Pulmonary artery endothelial cell (primary cell): ENCODE data around the gene TIMM10B. TPM values are rescaled to one million over a fixed set of nuclear protein-coding genes. Genes with fewer than 3 reads are reported as not detected.
"Not testable (repeated sequence)": the region's sequence is repeated elsewhere in the genome, so short reads cannot be mapped to it uniquely, and the experiment has no call there.

Experiments
- DNase-seq: peaks from one replicate; pipeline ENCODE4 v3.0.0-alpha.2; 2011; ENCODE audit warnings: low read depth, low spot score
- total RNA-seq: library from RNA; depleted of rRNA; stranded (reverse); fragments of >200 nt; gene quantifications from 2 replicates; pipeline ENCODE4 v1.2.3, GENCODE V29; 2014

TIMM10B gene
- total RNA-seq, 1 donor from 2014 or later = 23.4 TPM

DNA sequence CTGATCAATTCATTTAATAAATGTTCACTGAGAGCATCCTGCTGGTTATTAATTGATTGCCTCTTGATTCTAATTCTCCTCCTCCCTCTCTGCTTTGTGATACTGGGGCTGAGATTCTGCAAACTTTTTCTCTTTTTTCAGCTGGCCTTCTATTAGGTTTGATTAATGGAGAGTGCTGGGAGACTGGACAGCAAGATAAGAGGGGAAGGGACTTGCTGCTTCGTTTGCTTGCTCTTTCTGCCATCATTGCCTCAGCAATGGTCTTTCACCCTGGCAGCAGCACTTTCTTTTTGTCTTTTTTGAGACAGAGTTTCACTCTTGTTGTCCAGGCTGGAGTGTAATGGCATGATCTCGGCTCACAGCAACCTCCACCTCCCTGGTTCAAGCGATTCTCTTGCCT, 22.9 kb downstream of the TIMM10B start:
- DNase-seq = no peak

DNA sequence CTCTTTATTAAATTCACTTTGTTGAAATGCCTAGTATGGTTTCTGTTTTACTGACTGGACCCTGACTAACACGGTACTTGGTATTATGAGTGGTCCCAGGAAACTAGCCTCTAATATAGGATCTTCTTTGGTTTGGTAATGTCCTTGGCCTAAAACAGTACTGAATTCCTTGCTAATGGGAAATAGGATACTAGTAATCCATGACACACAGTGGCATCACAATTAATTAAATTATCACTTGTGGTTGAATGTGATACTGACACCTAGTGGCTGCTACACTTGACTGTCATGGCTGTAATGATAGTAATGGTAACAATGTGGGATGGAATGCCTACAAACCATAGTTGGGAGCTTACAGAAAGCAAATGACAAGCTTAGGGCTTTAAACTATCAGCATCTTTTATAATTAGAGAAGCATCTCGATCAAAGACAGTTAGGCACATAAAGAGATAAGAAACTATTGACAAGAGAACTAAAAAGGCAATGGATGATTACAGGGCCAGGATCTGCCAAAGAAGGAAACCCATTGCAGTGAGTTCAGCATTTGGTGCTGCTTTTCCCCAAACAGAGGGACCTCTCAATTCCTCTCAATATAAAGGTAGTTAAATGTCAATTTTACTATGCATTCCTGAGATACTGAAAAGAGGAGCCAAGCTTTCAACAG, 24.4 kb downstream of the TIMM10B start:
- DNase-seq = peak; percentile 37

DNA sequence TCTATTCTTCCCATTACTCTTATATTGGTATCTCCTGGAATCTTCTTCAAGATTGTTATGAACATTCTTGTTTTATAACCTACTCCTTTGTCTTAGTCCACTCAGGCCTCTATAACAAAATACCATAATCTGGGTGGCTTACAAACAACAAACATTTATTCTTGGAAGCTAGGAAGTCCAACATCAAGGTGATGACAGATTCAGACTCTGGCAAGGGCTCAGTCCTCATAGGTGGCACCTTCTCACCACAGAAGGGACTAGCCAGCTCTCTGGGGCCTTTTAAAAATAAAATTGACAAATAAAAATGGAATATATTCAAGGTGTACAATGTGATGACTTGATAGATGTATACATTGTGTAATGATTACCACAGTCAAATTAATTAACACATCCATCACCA, 35.6 kb downstream of the TIMM10B start:
- no peak for DNase-seq

DNA sequence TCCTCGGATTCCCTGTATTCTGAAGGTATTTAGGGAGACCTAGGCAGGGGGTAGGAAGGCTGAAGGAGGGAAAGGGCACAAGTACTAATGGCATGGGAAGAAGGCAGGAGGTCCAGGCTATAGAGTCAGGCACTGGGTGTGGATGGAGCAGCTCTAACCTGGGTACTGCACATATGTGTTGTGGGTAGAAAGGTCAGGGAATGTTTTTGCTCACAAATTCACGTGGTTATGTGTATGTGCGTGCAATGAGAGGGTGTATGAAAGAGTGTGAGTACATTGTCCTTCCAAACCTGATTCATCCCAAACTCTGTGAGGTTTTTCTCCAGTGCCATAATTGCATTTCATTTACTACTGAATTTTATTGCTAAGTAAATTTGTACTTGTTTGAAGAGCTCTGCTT, 39.0 kb downstream of the TIMM10B start:
- no peak for DNase-seq

DNA sequence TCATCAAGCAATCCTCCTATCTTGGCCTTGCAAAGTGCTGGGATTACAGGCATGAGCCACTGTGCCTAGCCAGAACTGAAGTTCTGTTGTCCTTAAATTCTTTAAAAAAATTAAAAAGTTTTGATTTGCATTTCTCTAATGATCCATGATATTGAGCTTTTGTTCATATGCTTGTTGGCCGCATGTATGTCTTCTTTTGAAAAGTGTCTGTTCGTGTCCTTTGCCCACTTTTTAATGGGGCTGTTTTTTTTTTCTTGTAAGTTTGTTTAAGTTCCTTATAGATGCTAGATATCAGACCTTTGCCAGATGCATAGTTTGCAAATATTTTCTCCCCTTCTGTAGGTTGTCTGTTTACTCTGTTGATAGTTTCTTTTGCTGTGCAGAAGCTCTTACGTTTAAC, 40.6 kb downstream of the TIMM10B start:
- DNase-seq = not testable (repeated sequence)

DNA sequence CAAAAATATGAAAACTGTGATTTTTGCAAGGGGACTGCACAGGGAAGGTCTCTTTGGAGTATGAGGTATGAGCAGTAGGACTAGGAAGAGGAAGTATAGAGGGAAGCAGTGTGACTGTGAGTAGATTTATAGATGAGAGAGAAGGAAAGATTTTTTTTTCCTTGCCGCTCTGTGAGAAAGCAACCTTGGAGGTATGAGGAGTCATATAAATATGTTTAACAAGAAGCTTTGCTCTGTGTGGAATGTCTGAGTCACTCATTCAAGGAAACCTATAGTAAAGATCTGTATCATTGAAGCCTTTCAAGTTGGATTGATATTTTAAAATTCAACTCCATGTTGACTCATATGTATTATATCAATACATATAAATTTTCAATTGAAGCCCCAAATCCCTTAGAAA, 42.0 kb downstream of the TIMM10B start:
- DNase-seq = peak; percentile 5

DNA sequence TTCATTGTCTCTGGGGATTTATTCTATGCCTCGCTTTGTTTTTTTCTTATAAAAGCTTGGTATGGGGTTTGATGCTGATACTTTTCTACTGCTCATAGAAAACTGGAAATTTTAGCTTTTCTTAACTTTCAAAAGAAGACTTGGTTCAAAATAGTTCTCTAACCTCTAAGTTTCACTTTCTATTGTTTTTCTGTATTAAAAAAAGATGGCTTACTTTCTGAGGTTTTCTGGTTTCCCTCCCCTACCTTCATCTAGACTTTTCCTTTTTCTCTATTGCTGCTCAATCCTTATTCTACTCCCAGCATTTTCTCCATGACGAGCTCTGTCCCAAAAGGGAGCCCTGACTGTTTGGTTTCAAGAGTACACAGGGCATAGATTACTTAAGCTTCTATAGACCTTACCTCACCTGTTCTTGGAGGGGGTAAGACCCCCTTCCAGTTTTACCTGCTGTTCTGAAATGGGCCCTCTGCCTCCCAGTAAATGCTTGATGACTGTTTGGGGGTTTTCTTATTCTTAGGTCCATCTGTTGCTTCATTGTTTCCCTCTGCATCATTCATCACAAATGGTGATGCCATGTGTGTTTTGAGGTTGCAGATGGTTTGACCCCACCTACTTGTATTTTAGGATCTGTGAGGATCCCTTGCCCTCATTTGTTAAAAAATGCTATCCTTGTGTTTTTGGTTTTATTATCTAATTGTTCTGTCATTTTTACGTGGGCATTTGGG, 45.3 kb downstream of the TIMM10B start:
- no peak for DNase-seq

DNA sequence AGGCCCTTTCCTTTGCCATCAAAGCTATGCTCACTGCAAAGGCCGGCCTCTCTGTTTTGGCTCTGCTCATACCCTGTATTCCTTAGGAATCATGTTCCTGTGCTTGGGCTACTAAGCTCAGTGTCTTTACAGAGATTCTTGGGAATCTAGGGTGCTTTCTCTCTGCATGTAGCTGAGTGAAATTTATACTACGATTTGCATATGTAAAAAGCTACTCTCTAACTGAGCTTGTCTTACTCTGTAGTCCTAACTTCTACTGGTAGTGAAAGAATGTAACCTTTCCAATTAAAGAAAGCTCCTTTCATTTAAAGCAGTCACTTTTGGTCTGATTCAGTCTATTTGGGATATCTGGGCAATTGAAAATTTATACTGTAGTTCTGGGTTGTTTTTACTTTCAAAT, 48.0 kb downstream of the TIMM10B start:
- no peak for DNase-seq

DNA sequence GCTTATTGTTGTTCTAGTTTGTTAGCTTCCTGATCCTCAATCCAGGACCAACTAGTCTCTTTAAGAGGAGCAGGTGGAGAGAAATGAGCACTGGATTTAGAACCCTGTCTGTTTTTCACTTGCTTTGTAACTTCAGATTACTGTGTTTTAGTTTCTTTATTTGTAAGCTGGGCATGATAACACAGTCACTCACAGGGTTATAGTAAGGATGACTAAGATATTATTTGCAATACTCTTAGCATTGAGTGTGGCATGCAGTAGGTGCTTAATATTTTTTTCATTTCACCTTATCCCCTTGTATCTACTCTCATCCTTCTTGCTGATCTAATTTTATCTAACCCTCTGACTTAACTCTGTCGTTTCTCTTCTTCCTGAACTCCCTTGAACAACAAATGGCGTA, 49.5 kb downstream of the TIMM10B start:
- no peak for DNase-seq

DNA sequence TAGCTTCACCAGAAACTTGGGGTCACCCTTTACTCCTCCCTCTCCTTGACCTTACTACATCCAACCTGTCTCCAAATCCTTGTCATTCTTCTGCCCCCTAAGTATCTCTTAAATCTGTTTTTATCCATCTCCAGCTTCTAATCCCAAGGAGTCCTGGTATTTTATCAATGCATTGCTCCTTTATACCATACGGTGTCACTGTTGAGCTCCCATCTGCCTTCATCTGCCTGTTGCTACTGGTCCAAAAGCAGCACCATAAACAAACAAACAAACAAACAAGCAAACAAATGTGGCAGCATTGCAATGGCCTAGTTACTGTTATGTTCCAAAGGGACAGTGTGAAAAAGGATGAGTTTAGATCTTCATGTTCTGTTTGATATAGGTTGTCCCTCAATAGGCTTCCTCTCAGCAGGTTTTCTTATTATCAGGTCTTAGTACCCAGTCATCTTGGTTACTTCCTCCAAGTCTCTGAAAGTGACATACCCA, 50.0 kb downstream of the TIMM10B start:
- DNase-seq = peak; percentile 20

Other genes starting within 250 kb of the TIMM10B start
- 8.0 and 8.4 TPM in 2 replicates for gene FHIP1B, start 246.9 kb upstream of the TIMM10B start, total RNA-seq
- gene CNGA4, start 242.4 kb upstream of the TIMM10B start, total RNA-seq = not detected in 2 replicates
- gene CCKBR, start 221.7 kb upstream of the TIMM10B start, total RNA-seq = not detected in 2 replicates
- gene CAVIN3, start 161.0 kb upstream of the TIMM10B start, total RNA-seq = 62.8 and 94.6 TPM in 2 replicates
- gene SMPD1, start 91.0 kb upstream of the TIMM10B start, total RNA-seq = 16.9 and 23.4 TPM in 2 replicates
- 59.2 and 63.5 TPM in 2 replicates for gene APBB1, start 62.4 kb upstream of the TIMM10B start, total RNA-seq
- gene HPX, start 40.5 kb upstream of the TIMM10B start, total RNA-seq = 0.13 and 0.32 TPM in 2 replicates
- 25.6 and 30.3 TPM in 2 replicates for gene TRIM3, start 7.6 kb upstream of the TIMM10B start, total RNA-seq
- gene ARFIP2, start 170 bp upstream of the TIMM10B start, total RNA-seq = 53.2 and 64.8 TPM in 2 replicates
- 2.0 and 2.5 TPM in 2 replicates for gene DNHD1, start 15.8 kb downstream of the TIMM10B start, total RNA-seq
- gene RRP8, start 122.1 kb downstream of the TIMM10B start, total RNA-seq = 13.2 and 23.7 TPM in 2 replicates
- 138 and 213 TPM in 2 replicates for gene ILK, start 122.3 kb downstream of the TIMM10B start, total RNA-seq
- 36.2 and 45.7 TPM in 2 replicates for gene TAF10, start 130.7 kb downstream of the TIMM10B start, total RNA-seq
- gene TPP1, start 137.9 kb downstream of the TIMM10B start, total RNA-seq = 85.3 and 160 TPM in 2 replicates
- 41.7 and 47.4 TPM in 2 replicates for gene DCHS1, start 174.3 kb downstream of the TIMM10B start, total RNA-seq
- gene MRPL17, start 201.8 kb downstream of the TIMM10B start, total RNA-seq = 75.5 and 91.9 TPM in 2 replicates